ENCODE data around the gene FAM13C.
"Not testable (repeated sequence)": the region's sequence is repeated elsewhere in the genome, so short reads cannot be mapped to it uniquely, and the experiment has no call there.

FAM13C gene

GRCh38 chr10:59362144-59362958 is at the start of gene FAM13C:
TSS of gene FAM13C (minus strand) at chr10:59362549. CDS start at chr10:59362460, 89 bp downstream.
- no peaks in the 10 kb centered on the region for H3K79me2 ChIP-seq (ENCODE audit: low read length)
- H3K36me3 ChIP-seq (replicated peaks; ENCODE audit: insufficient read depth, low read length), result no peaks in the 10 kb centered on the region
- no peaks in the 10 kb centered on the region for H3K9me2 ChIP-seq (replicated peaks; ENCODE audit: insufficient read depth, low read length)
- TF ChIP-seq EZH2phosphoT487 (IDR thresholded peaks at IDR 0.05; ENCODE audit: low read length) (no peak), EZH2 (optimal IDR thresholded peaks at IDR 0.05; ENCODE audit: low read depth, low read length) (no peak), CTCF (IDR thresholded peaks at IDR 0.05; ENCODE audit: low read length) (no peak)
- H3F3A ChIP-seq (ENCODE audit: insufficient read depth, low read length), result no peaks in the 10 kb centered on the region
- H4K20me1 ChIP-seq (ENCODE audit: insufficient read depth, low read length), result no peaks in the 10 kb centered on the region; the same call in 1 of the 2 replicates
- H3K4me2 ChIP-seq (ENCODE audit: low read depth, low read length), result peak within 1 kb of the TSS; percentile 83
- no peaks in the 10 kb centered on the region for H3K9me3 ChIP-seq (replicated peaks; ENCODE audit: insufficient read depth, low read length)
- H2AFZ ChIP-seq (ENCODE audit: low read length), result peak within 1 kb of the TSS; percentile 80
- H3K27me3 ChIP-seq (replicated peaks; ENCODE audit: insufficient read depth, low read length), result no peaks in the 10 kb centered on the region
- H3K9ac ChIP-seq (ENCODE audit: low read length), result peak within 1 kb of the TSS; percentile 30; the same call in 1 of the 2 replicates
- no peaks in the 10 kb centered on the region for H3K4me1 ChIP-seq (ENCODE audit: low read length)
- peak within 1 kb of the TSS; percentile 63 for H3K4me3 ChIP-seq (ENCODE audit: low read length)
- H3K27ac ChIP-seq (ENCODE audit: low read length), result no peak within 1 kb of the TSS
- peak; percentile 64 for DNase-seq

- no peak overlapping the region for H3K27ac ChIP-seq (ENCODE audit: low read length)
- H3F3A ChIP-seq (ENCODE audit: insufficient read depth, low read length), result no peaks in the 10 kb centered on the region
- H3K27me3 ChIP-seq (replicated peaks; ENCODE audit: insufficient read depth, low read length), result no peaks in the 10 kb centered on the region
- TF ChIP-seq EZH2phosphoT487 (IDR thresholded peaks at IDR 0.05; ENCODE audit: low read length) (no peak), EZH2 (optimal IDR thresholded peaks at IDR 0.05; ENCODE audit: low read depth, low read length) (no peak), CTCF (IDR thresholded peaks at IDR 0.05; ENCODE audit: low read length) (no peak)
- H3K36me3 ChIP-seq (replicated peaks; ENCODE audit: insufficient read depth, low read length), result no peaks in the 10 kb centered on the region
- H3K4me2 ChIP-seq (ENCODE audit: low read depth, low read length), result no peak overlapping the region
- no peak overlapping the region for H2AFZ ChIP-seq (ENCODE audit: low read length)
- no peaks in the 10 kb centered on the region for H3K79me2 ChIP-seq (ENCODE audit: low read length)
- H3K9ac ChIP-seq (ENCODE audit: low read length), result no peak overlapping the region
- no peaks in the 10 kb centered on the region for H3K4me1 ChIP-seq (ENCODE audit: low read length)
- no peaks in the 10 kb centered on the region for H3K9me2 ChIP-seq (replicated peaks; ENCODE audit: insufficient read depth, low read length)
- DNase-seq, result no peak
- no peak overlapping the region for H3K4me3 ChIP-seq (ENCODE audit: low read length)
- no peaks in the 10 kb centered on the region for H4K20me1 ChIP-seq (ENCODE audit: insufficient read depth, low read length)
- H3K9me3 ChIP-seq (replicated peaks; ENCODE audit: insufficient read depth, low read length), result no peaks in the 10 kb centered on the region
Observed at GRCh38 chr10:59405235-59405634, 42.9 kb upstream of the FAM13C start.

- DNase-seq, result no peak
- Histone ChIP-seq H3K27ac (ENCODE audit: low read length) (no peak overlapping the region), H3K27me3 (replicated peaks; ENCODE audit: insufficient read depth, low read length) (no peaks in the 10 kb centered on the region), H3K4me2 (ENCODE audit: low read depth, low read length) (no peak overlapping the region), H3K9ac (ENCODE audit: low read length) (no peak overlapping the region), H3K9me2 (replicated peaks; ENCODE audit: insufficient read depth, low read length) (no peaks in the 10 kb centered on the region), H4K20me1 (ENCODE audit: insufficient read depth, low read length) (no peaks in the 10 kb centered on the region), H2AFZ (ENCODE audit: low read length) (no peak overlapping the region), H3K4me1 (ENCODE audit: low read length) (no peaks in the 10 kb centered on the region), H3K36me3 (replicated peaks; ENCODE audit: insufficient read depth, low read length) (no peaks in the 10 kb centered on the region), H3K79me2 (ENCODE audit: low read length) (no peaks in the 10 kb centered on the region), H3F3A (ENCODE audit: insufficient read depth, low read length) (no peaks in the 10 kb centered on the region), H3K9me3 (replicated peaks; ENCODE audit: insufficient read depth, low read length) (no peaks in the 10 kb centered on the region), H3K4me3 (ENCODE audit: low read length) (no peak overlapping the region)
- TF ChIP-seq EZH2phosphoT487 (IDR thresholded peaks at IDR 0.05; ENCODE audit: low read length) (no peak), CTCF (IDR thresholded peaks at IDR 0.05; ENCODE audit: low read length) (no peak), EZH2 (optimal IDR thresholded peaks at IDR 0.05; ENCODE audit: low read depth, low read length) (no peak)
Observed at GRCh38 chr10:59400214-59400613, 37.9 kb upstream of the FAM13C start.

DNA sequence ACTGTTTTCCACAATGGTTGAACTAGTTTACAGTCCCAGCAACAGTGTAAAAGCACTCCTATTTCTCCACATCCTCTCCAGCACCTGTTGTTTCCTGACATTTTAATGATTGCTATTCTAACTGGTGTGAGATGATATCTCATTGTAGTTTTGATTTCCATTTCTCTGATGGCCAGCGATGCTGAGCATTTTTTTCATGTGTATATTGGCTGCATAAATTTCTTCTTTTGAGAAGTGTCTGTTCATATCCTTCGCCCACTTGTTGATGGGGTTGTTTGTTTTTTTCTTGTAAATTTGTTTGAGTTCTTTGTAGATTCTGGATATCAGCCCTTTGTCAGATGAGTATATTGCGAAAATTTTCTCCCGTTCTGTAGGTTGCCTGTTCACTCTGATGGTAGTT is 37.0 kb upstream of the FAM13C start:
- H4K20me1 ChIP-seq (ENCODE audit: insufficient read depth, low read length); H3K27ac ChIP-seq (ENCODE audit: low read length); H3K27me3 ChIP-seq (replicated peaks; ENCODE audit: insufficient read depth, low read length); H3K79me2 ChIP-seq (ENCODE audit: low read length); H3K4me3 ChIP-seq (ENCODE audit: low read length); H3K36me3 ChIP-seq (replicated peaks; ENCODE audit: insufficient read depth, low read length); DNase-seq; H2AFZ ChIP-seq (ENCODE audit: low read length); H3K9me3 ChIP-seq (replicated peaks; ENCODE audit: insufficient read depth, low read length); H3K4me1 ChIP-seq (ENCODE audit: low read length); H3K4me2 ChIP-seq (ENCODE audit: low read depth, low read length); H3K9ac ChIP-seq (ENCODE audit: low read length); H3K9me2 ChIP-seq (replicated peaks; ENCODE audit: insufficient read depth, low read length); H3F3A ChIP-seq (ENCODE audit: insufficient read depth, low read length): not testable (repeated sequence)

Data from MM.1S (cell line).